Measurements from ENCODE around the gene PRKAA2.
A peak's percentile ranks its signal among the peaks of the same experiment; 100 is the strongest.

The PRKAA2 gene

GRCh38 chr1:56639211-56639610 lies 5.9 kb upstream of the PRKAA2 start:
- H3K4me1 Mint-ChIP-seq: peaks cover 6% of the 10 kb centered on the region
- no peaks in the 10 kb centered on the region for H3K36me3 Mint-ChIP-seq (ENCODE audit: low read depth)
- H3K27ac Mint-ChIP-seq: no peak overlapping the region
- no peak overlapping the region for H3K4me3 Mint-ChIP-seq
- peaks cover 2% of the 10 kb centered on the region for H3K27me3 Mint-ChIP-seq (ENCODE audit: low read depth)
- no peak for TF ChIP-seq CTCF (IDR thresholded peaks at IDR 0.05; ENCODE audit: unreplicated experiment in 3 of 3)
- H3K9me3 Mint-ChIP-seq: no peaks in the 10 kb centered on the region

DNA sequence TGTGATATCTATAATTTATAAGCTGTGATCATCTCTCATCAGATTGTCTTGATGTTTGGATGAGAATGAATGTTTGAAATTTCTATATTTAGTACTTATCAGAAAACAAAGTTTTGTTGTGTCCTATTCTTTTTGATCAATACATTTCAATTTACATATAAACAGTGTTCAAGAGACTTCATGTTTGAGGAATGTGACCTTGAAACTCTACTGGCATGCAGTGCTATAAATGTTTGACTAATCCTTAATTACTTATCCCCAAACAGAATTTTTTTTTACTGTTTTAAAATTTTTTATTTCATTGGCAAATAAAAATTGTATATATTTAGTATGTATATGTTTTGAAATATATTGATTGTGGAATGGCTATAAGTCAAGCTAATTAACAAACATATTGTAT lies 1.5 kb upstream of the PRKAA2 start:
- H3K36me3 Mint-ChIP-seq (ENCODE audit: low read depth): no peaks in the 10 kb centered on the region
- no peak for TF ChIP-seq CTCF (IDR thresholded peaks at IDR 0.05; ENCODE audit: unreplicated experiment in 3 of 3)
- peaks cover 15% of the 10 kb centered on the region for H3K27me3 Mint-ChIP-seq (ENCODE audit: low read depth)
- H3K9me3 Mint-ChIP-seq: no peaks in the 10 kb centered on the region
- H3K4me3 Mint-ChIP-seq: peak overlapping the region; percentile 92 to 95 (median 92)
- H3K27ac Mint-ChIP-seq: peak overlapping the region; percentile 58 to 91 (median 79)
- H3K4me1 Mint-ChIP-seq: peaks cover 24% of the 10 kb centered on the region

DNA sequence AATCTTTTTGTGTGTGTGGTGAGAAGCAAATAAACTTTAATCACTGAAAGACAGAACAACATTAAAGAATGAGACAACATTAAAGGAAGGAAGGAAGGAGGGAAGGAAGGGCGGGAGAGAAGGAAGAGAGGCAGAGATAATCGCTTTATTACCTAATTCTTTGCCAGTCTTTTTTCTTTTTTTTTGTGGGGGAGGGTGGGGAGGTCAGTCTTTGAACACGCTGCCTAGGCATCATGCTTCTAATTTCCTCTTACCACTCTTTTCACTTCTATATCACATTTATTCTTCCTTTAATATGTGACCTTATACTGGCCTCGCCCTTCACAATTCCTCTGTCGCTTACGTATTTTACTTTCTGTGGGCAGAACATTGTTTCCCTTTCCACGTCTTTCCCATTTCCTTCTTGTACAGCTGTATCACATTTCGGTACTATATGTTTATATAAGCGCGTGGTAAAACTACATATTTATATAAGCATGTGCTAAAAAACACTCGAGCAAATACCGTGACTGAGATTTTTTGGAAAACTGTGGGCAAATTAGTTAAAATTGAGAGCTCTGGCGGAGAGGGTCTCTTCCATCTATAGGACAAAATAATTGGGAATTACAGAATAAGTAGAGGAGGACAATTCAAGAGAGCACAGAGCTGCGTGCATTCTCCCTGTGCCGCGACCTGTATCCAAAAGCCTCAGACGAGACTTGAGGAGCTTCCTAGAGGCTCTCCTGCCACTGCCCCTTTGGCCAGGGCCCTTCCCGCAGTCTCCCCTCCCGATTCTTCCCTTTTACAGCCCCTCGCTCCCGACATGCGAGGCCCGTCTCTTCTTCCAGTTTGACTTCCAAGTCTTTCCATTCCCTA lies 823 bp upstream of the PRKAA2 start:
- Mint-ChIP-seq H3K27me3 (ENCODE audit: low read depth) (peaks cover 15% of the 10 kb centered on the region), H3K9me3 (no peaks in the 10 kb centered on the region), H3K36me3 (ENCODE audit: low read depth) (no peaks in the 10 kb centered on the region), H3K4me1 (peaks cover 24% of the 10 kb centered on the region), H3K27ac (peak overlapping the region; percentile 58 to 91 (median 79)), H3K4me3 (peak overlapping the region; percentile 92 to 95 (median 92))
- no peak for TF ChIP-seq CTCF (IDR thresholded peaks at IDR 0.05; ENCODE audit: unreplicated experiment in 3 of 3)

DNA sequence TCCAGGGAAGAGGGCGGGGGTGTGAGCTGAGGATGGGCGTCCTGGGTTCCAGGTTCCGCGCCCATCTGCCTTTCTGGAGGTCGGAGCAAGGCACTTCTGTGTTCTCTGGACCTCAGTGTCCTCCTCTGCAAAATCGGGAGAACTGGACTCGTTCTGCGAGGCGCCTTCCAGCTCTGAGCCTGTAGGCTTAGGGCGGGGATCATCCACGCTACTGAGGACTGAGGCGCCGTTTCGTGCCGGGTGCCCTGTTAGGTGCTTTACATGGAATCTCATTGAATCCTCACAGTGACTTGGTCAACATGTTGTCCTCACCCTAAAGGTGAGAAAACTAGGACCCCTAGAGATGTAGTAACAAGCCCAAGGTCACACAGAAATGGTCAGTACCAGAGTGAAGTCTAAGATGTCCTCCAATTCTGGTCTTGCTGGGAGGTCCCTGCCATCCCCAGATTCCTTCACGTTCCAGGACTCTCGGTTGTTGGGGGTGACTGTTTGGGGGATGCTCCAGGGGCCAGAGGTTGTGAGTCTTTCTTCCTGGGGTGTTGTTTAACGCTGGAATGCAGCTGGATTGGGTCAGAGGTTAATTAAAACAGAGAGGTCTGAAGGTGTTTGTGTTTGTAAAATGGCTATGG lies 677 bp downstream of the PRKAA2 start:
- H3K4me3 Mint-ChIP-seq: peak overlapping the region; percentile 83 to 88 (median 88)

DNA sequence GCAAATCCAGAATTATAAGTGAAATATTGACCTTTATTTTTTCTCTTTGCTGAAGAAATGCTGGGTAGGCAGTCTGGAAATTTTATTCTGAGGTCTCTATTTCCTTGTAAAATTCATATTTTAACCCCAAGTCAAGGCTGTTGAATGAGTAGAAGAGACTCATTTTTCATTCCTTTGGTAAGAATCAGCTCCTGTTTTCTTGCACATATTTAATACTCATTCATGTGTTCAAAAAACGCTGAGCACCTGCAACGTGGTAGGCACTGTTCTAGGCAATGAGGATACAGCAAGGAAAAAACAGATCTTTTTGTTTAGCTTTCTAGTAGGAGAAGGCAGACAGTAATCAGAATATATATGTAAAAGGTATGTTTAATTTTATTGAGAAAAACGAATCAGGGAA lies 1.5 kb downstream of the PRKAA2 start:
- TF ChIP-seq CTCF (IDR thresholded peaks at IDR 0.05; ENCODE audit: unreplicated experiment in 3 of 3): no peak
- H3K36me3 Mint-ChIP-seq (ENCODE audit: low read depth): no peaks in the 10 kb centered on the region
- peaks cover 15% of the 10 kb centered on the region for H3K27me3 Mint-ChIP-seq (ENCODE audit: low read depth)

More for the DNA sequence above, 677 bp downstream of the PRKAA2 start:
- H3K36me3 Mint-ChIP-seq (ENCODE audit: low read depth): no peaks in the 10 kb centered on the region
- TF ChIP-seq CTCF (IDR thresholded peaks at IDR 0.05; ENCODE audit: unreplicated experiment in 3 of 3): no peak
- H3K4me1 Mint-ChIP-seq: peaks cover 24% of the 10 kb centered on the region
- peak overlapping the region; percentile 61 to 91 (median 87) for H3K27ac Mint-ChIP-seq
- H3K27me3 Mint-ChIP-seq (ENCODE audit: low read depth): peaks cover 15% of the 10 kb centered on the region
- no peaks in the 10 kb centered on the region for H3K9me3 Mint-ChIP-seq

More for the DNA sequence above, 1.5 kb downstream of the PRKAA2 start:
- H3K4me1 Mint-ChIP-seq: peaks cover 24% of the 10 kb centered on the region
- peak overlapping the region; percentile 83 to 88 (median 88) for H3K4me3 Mint-ChIP-seq
- no peaks in the 10 kb centered on the region for H3K9me3 Mint-ChIP-seq
- H3K27ac Mint-ChIP-seq: peak overlapping the region in 1 of 3 experiments; percentile 91

Measured in nephron (organoid).